WTC11 (cell line): ENCODE results near the gene ADSL. TPM values are rescaled to one million over a fixed set of nuclear protein-coding genes. Genes with fewer than 3 reads are reported as not detected.

Source experiments
- ATAC-seq: fragments of 200-7000 bp; cut with Tn5 transposase; 2 replicates; pipeline ENCODE4 v1.10.0; 2021; ENCODE audit warnings: mild to moderate bottlenecking, moderate library complexity
- CTCF ChIA-PET: fragments of 300-600 bp; sonication (Branson Sonifier 250); formaldehyde crosslinking; loops from one replicate; lab custom pipeline; 2021; ENCODE audit warnings: antibody characterized with exemption; lab: Charles Lee
- POLR2A ChIA-PET: fragments of 350-600 bp; sonication (Branson Sonifier 250); formaldehyde crosslinking; loops from one replicate; lab custom pipeline; 2021; ENCODE audit warnings: antibody characterized with exemption; lab: Charles Lee
- DNase-seq: peaks from one replicate; pipeline ENCODE4 v3.0.0; 2021; ENCODE audit warnings: low spot score
- H3K27ac Mint-ChIP-seq: 2 replicates; pipeline ENCODE4 v1.8.0; 2021; ENCODE audit warnings: mixed read lengths
- H3K27me3 Mint-ChIP-seq: 2 replicates; pipeline ENCODE4 v1.8.0; 2021; ENCODE audit warnings: low read depth, mild to moderate bottlenecking, moderate library complexity, mixed read lengths
- H3K36me3 Mint-ChIP-seq: 2 replicates; pipeline ENCODE4 v1.8.0; 2021; ENCODE audit warnings: mixed read lengths
- H3K4me1 Mint-ChIP-seq: 2 replicates; pipeline ENCODE4 v1.8.0; 2022; ENCODE audit warnings: mixed read lengths
- H3K4me3 Mint-ChIP-seq: 2 replicates; pipeline ENCODE4 v1.8.0; 2021; ENCODE audit warnings: mild to moderate bottlenecking, moderate library complexity, mixed read lengths
- H3K9me3 Mint-ChIP-seq: 2 replicates; pipeline ENCODE4 v1.8.0; 2021; ENCODE audit warnings: mixed read lengths
- AR ChIP-seq: fragments of 250-450 bp; sonication (Bioruptor Pico); IDR thresholded peaks from 2 replicates; pipeline ENCODE4 v1.9.0; 2021; ENCODE audit warnings: mild to moderate bottlenecking
- CREB1 ChIP-seq: sonication (generic); formaldehyde crosslinking; IDR thresholded peaks from 2 replicates; pipeline ENCODE4 v1.8.0; 2023; ENCODE audit warnings: mild to moderate bottlenecking, missing genetic modification reagents
- ERG ChIP-seq: fragments of 250-450 bp; sonication (Bioruptor Pico); IDR thresholded peaks from 2 replicates; pipeline ENCODE4 v1.8.0; 2021; ENCODE audit warnings: mild to moderate bottlenecking
- GRHL2 ChIP-seq: fragments of 250-450 bp; sonication (Bioruptor Pico); IDR thresholded peaks from 2 replicates; pipeline ENCODE4 v1.8.0; 2022; ENCODE audit warnings: mild to moderate bottlenecking, moderate library complexity; ENCODE audit not compliant: insufficient replicate concordance, severe bottlenecking
- HMGXB4 ChIP-seq: sonication (generic); formaldehyde crosslinking; IDR thresholded peaks from 2 replicates; pipeline ENCODE4 v1.8.1; 2023; ENCODE audit warnings: mild to moderate bottlenecking, moderate library complexity, missing genetic modification reagents
- IRF1 ChIP-seq: sonication (generic); formaldehyde crosslinking; IDR thresholded peaks from 2 replicates; pipeline ENCODE4 v1.8.0; 2023; ENCODE audit warnings: missing genetic modification reagents
- IRF2 ChIP-seq: sonication (generic); formaldehyde crosslinking; IDR thresholded peaks from 2 replicates; pipeline ENCODE4 v1.8.0; 2022; ENCODE audit warnings: low read depth, missing genetic modification reagents, borderline replicate concordance
- MAX ChIP-seq: sonication (generic); formaldehyde crosslinking; IDR thresholded peaks from 2 replicates; pipeline ENCODE4 v1.8.0; 2022; ENCODE audit warnings: mild to moderate bottlenecking, missing genetic modification reagents
- MLX ChIP-seq: sonication (generic); formaldehyde crosslinking; IDR thresholded peaks from 2 replicates; pipeline ENCODE4 v1.8.1; 2023; ENCODE audit warnings: mild to moderate bottlenecking, missing genetic modification reagents, moderate library complexity
- MXD4 ChIP-seq: fragments of 250-450 bp; sonication (Bioruptor Pico); IDR thresholded peaks from 2 replicates; pipeline ENCODE4 v1.8.0; 2021; ENCODE audit warnings: mild to moderate bottlenecking, moderate library complexity, borderline replicate concordance
- NR1H2 ChIP-seq: sonication (generic); formaldehyde crosslinking; IDR thresholded peaks from 2 replicates; pipeline ENCODE4 v1.9.0; 2021; ENCODE audit warnings: mild to moderate bottlenecking, moderate library complexity, missing genetic modification reagents
- NR2C2 ChIP-seq: sonication (generic); formaldehyde crosslinking; IDR thresholded peaks from 2 replicates; pipeline ENCODE4 v1.8.0; 2022; ENCODE audit warnings: mild to moderate bottlenecking, missing genetic modification reagents
- PRDM15 ChIP-seq: sonication (generic); formaldehyde crosslinking; IDR thresholded peaks from 2 replicates; pipeline ENCODE4 v1.8.0; 2022; ENCODE audit warnings: missing genetic modification reagents
- PREB ChIP-seq: sonication (generic); formaldehyde crosslinking; IDR thresholded peaks from 2 replicates; pipeline ENCODE4 v1.8.1; 2022; ENCODE audit warnings: mild to moderate bottlenecking, missing genetic modification reagents, moderate library complexity, borderline replicate concordance
- PRRX2 ChIP-seq: fragments of 250-450 bp; sonication (Bioruptor Pico); IDR thresholded peaks from 2 replicates; pipeline ENCODE4 v1.8.0; 2021; ENCODE audit warnings: mild to moderate bottlenecking
- SMAD3 ChIP-seq: sonication (generic); formaldehyde crosslinking; IDR thresholded peaks from 2 replicates; pipeline ENCODE4 v1.8.0; 2022; ENCODE audit warnings: missing genetic modification reagents, mild to moderate bottlenecking, borderline replicate concordance
- TCF7 ChIP-seq: sonication (generic); formaldehyde crosslinking; IDR thresholded peaks from 2 replicates; pipeline ENCODE4 v1.8.0; 2022; ENCODE audit warnings: mild to moderate bottlenecking, low read depth, missing genetic modification reagents, moderate library complexity
- TEAD4 ChIP-seq: sonication (generic); formaldehyde crosslinking; IDR thresholded peaks from 2 replicates; pipeline ENCODE4 v1.8.0; 2022; ENCODE audit warnings: mild to moderate bottlenecking, missing genetic modification reagents
- TP53 ChIP-seq: sonication (generic); formaldehyde crosslinking; IDR thresholded peaks from 2 replicates; pipeline ENCODE4 v1.8.1; 2023; ENCODE audit warnings: mild to moderate bottlenecking, missing genetic modification reagents
- ZNF121 ChIP-seq: sonication (generic); formaldehyde crosslinking; IDR thresholded peaks from 2 replicates; pipeline ENCODE4 v1.8.0; 2023; ENCODE audit warnings: missing genetic modification reagents
- ZNF219 ChIP-seq: sonication (generic); formaldehyde crosslinking; IDR thresholded peaks from 2 replicates; pipeline ENCODE4 v1.8.0; 2023; ENCODE audit warnings: missing genetic modification reagents, mild to moderate bottlenecking, borderline replicate concordance
- ZNF317 ChIP-seq: sonication (generic); formaldehyde crosslinking; IDR thresholded peaks from 2 replicates; pipeline ENCODE4 v1.8.1; 2023; ENCODE audit warnings: low read depth, mild to moderate bottlenecking, moderate library complexity, missing genetic modification reagents, borderline replicate concordance
- total RNA-seq: library from RNA; stranded (reverse); gene quantifications from 3 replicates; pipeline ENCODE4 v1.2.3, GENCODE V29; 2021

Gene ADSL
- total RNA-seq, 1 experiment from 2014 or later, result 154 TPM

GRCh38 chr22:40381461-40381860, 35.2 kb downstream of the ADSL start:
- TF ChIP-seq GRHL2 (CRISPR knock-in tag) (no peak), MAX (no peak), PRDM15 (no peak), ZNF219 (CRISPR knock-in tag) (no peak), PRRX2 (no peak), TEAD4 (no peak), ERG (CRISPR knock-in tag) (no peak), MXD4 (CRISPR knock-in tag) (no peak), NR2C2 (CRISPR knock-in tag) (no peak), ZNF317 (CRISPR knock-in tag) (no peak), CREB1 (CRISPR knock-in tag) (no peak), NR1H2 (CRISPR knock-in tag) (no peak), SMAD3 (CRISPR knock-in tag) (no peak), ZNF121 (CRISPR knock-in tag) (no peak), TP53 (CRISPR knock-in tag) (no peak), PREB (CRISPR knock-in tag) (no peak)
- Mint-ChIP-seq H3K4me1 (peaks cover 4% of the 10 kb centered on the region; the same call in 1 of the 2 replicates), H3K4me3 (no peak overlapping the region), H3K27ac (no peak overlapping the region), H3K36me3 (no peaks in the 10 kb centered on the region), H3K27me3 (no peaks in the 10 kb centered on the region), H3K9me3 (no peaks in the 10 kb centered on the region)
- DNase-seq, result no peak
- CTCF ChIA-PET, result no interaction called here
- ATAC-seq, result no peak
- POLR2A ChIA-PET, result no interaction called here

GRCh38 chr22:40383905-40384304, 37.6 kb downstream of the ADSL start:
- peaks cover 2% of the 10 kb centered on the region; the same call in 1 of the 2 replicates for H3K36me3 Mint-ChIP-seq
- no peaks in the 10 kb centered on the region for H3K27me3 Mint-ChIP-seq
- ChIA-PET POLR2A (interaction anchor here (0.7 kb wide), 1 partner anchor 1824 kb away, joined by 3 read pairs; no protein-coding TSS in a partner anchor), CTCF (interaction anchor here (0.8 to 1.7 kb wide), 3 partner anchors 13 to 52 kb away, joined by 3 to 6 read pairs (median 5); partner anchors contain the start of gene SGSM3)
- H3K4me1 Mint-ChIP-seq, result peaks cover 4% of the 10 kb centered on the region; the same call in 1 of the 2 replicates
- DNase-seq (no peak), ATAC-seq (no peak)
- H3K4me3 Mint-ChIP-seq, result no peak overlapping the region
- no peak overlapping the region for H3K27ac Mint-ChIP-seq
- no peaks in the 10 kb centered on the region for H3K9me3 Mint-ChIP-seq
- TF ChIP-seq AR (CRISPR knock-in tag) (no peak), TCF7 (CRISPR knock-in tag) (no peak), HMGXB4 (CRISPR knock-in tag) (no peak), IRF2 (CRISPR knock-in tag) (no peak), IRF1 (no peak), MLX (CRISPR knock-in tag) (no peak)
